NOMO-1 treated with dmso at 0.1 percent for 144 hours (cell line): Measurements from ENCODE around the gene ITSN1.
"Not testable (repeated sequence)": the region's sequence is repeated elsewhere in the genome, so short reads cannot be mapped to it uniquely, and the experiment has no call there.

ENCODE experiments used
- DNase-seq: peaks from one replicate; lab custom pipeline; 2025; ENCODE audit not compliant: unreplicated experiment; lab: John Stamatoyannopoulos, UW

Gene ITSN1

GRCh38 chr21:33729139-33729538 is 86.8 kb downstream of the ITSN1 start:
- not testable (repeated sequence) for DNase-seq

GRCh38 chr21:33729641-33730040 is 87.3 kb downstream of the ITSN1 start:
- DNase-seq, result no peak

- no peak for DNase-seq
Observed at GRCh38 chr21:33731447-33731846, 89.1 kb downstream of the ITSN1 start.

GRCh38 chr21:33732038-33732437 is 89.7 kb downstream of the ITSN1 start:
- no peak for DNase-seq

- DNase-seq, result no peak
Observed at GRCh38 chr21:33733601-33734000, 91.3 kb downstream of the ITSN1 start.

- DNase-seq, result no peak
Observed at GRCh38 chr21:33734291-33734690, 92.0 kb downstream of the ITSN1 start.

- no peak for DNase-seq
Observed at GRCh38 chr21:33734818-33735217, 92.5 kb downstream of the ITSN1 start.

GRCh38 chr21:33736569-33736968 is 94.3 kb downstream of the ITSN1 start:
- no peak for DNase-seq

- DNase-seq, result no peak
Observed at GRCh38 chr21:33739701-33740100, 97.4 kb downstream of the ITSN1 start.

- DNase-seq, result no peak
Observed at GRCh38 chr21:33747420-33747819, 105.1 kb downstream of the ITSN1 start.

GRCh38 chr21:33748903-33749302 is 106.6 kb downstream of the ITSN1 start:
- DNase-seq, result no peak

- DNase-seq, result no peak
Observed at GRCh38 chr21:33750017-33750416, 107.7 kb downstream of the ITSN1 start.

- no peak for DNase-seq
Observed at GRCh38 chr21:33751120-33751519, 108.8 kb downstream of the ITSN1 start.

GRCh38 chr21:33751533-33751932 is 109.2 kb downstream of the ITSN1 start:
- no peak for DNase-seq

- DNase-seq, result no peak
Observed at GRCh38 chr21:33752260-33752659, 110.0 kb downstream of the ITSN1 start.

GRCh38 chr21:33753886-33754285 is 111.6 kb downstream of the ITSN1 start:
- no peak for DNase-seq

- DNase-seq, result no peak
Observed at GRCh38 chr21:33754481-33754880, 112.2 kb downstream of the ITSN1 start.

GRCh38 chr21:33755354-33755753 is 113.1 kb downstream of the ITSN1 start:
- no peak for DNase-seq

- DNase-seq, result no peak
Observed at GRCh38 chr21:33760641-33761440, 118.5 kb downstream of the ITSN1 start.

GRCh38 chr21:33761441-33762036 is 119.2 kb downstream of the ITSN1 start:
- no peak for DNase-seq

GRCh38 chr21:33762803-33763581 is 120.7 kb downstream of the ITSN1 start:
- no peak for DNase-seq

GRCh38 chr21:33763582-33763899 is 121.2 kb downstream of the ITSN1 start:
- no peak for DNase-seq
